ENCODE measurements around the gene MPHOSPH9.

Gene MPHOSPH9, protein sequence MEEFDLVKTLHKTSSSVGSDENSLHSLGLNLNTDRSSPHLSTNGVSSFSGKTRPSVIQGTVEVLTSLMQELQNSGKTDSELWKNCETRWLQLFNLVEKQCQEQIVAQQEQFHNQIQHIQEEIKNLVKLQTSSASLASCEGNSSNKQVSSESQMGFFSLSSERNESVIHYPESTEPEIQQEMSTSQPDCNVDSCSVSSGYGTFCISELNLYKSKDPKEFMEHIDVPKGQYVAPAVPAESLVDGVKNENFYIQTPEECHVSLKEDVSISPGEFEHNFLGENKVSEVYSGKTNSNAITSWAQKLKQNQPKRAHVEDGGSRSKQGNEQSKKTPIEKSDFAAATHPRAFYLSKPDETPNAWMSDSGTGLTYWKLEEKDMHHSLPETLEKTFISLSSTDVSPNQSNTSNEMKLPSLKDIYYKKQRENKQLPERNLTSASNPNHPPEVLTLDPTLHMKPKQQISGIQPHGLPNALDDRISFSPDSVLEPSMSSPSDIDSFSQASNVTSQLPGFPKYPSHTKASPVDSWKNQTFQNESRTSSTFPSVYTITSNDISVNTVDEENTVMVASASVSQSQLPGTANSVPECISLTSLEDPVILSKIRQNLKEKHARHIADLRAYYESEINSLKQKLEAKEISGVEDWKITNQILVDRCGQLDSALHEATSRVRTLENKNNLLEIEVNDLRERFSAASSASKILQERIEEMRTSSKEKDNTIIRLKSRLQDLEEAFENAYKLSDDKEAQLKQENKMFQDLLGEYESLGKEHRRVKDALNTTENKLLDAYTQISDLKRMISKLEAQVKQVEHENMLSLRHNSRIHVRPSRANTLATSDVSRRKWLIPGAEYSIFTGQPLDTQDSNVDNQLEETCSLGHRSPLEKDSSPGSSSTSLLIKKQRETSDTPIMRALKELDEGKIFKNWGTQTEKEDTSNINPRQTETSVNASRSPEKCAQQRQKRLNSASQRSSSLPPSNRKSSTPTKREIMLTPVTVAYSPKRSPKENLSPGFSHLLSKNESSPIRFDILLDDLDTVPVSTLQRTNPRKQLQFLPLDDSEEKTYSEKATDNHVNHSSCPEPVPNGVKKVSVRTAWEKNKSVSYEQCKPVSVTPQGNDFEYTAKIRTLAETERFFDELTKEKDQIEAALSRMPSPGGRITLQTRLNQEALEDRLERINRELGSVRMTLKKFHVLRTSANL

DNA sequence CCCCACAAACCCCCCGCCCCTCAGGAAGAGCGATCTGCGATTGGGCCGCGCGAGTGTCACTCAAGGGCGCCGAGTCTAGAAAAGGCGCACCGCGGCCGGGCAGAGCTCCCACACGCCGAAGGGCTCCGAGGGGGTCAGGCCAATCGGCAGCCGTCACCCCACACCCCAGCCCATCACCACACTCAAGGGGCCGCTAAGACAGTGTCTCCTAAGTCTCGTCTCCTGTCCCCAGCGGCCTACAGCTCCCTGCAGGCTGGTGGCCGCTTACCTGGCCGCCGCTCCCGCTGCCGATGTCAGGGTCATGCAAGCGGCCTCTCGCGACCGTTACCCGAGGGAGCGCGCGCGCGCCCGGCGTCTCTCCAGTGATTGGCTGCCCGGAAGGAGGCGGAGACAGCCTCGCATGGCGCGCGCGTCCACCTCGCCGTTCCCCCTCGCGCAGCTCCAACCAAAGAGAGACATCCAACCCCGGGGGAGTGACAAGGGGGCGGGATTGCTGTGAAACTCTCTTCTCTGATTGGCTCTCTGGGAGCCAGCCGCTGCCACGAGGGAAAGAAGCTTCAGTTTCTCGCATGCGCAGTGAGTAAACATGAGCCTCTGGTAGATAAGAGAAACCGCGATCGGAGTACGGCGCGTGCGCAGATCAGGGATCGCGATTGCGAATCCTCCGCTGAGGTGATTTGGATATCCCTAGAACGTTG, at the start of gene MPHOSPH9, which contains the start of gene MTRFR:
Gene MPHOSPH9, minus strand, starts transcription at position 335 of the 698 bp plus-strand sequence. CDS start 2,777 bp downstream, outside the sequence.
Gene MTRFR, plus strand, starts transcription at position 630 of the 698 bp plus-strand sequence. CDS start 20,239 bp downstream, outside the sequence.
- peak; percentile 100 for DNase-seq

DNA sequence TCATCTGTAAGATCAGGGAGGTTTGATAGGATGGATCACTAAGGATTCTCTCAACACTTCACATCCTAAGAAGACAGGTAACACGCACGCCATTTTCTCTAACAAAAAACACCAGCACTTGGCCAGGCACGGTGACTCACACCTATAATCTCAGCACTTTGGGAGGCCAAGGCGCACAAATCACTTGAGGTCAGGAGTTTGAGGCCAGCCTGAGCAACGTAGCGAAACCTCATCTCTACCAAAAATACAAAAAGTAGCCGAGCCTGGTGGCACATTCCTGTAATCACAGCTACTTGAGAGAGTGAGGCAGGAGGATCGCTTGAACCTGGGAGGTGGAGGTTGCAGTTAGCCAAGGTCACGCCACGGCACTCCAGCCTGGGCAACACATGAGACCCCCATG, 49.2 kb upstream of the MPHOSPH9 start:
- no peak for DNase-seq

DNA sequence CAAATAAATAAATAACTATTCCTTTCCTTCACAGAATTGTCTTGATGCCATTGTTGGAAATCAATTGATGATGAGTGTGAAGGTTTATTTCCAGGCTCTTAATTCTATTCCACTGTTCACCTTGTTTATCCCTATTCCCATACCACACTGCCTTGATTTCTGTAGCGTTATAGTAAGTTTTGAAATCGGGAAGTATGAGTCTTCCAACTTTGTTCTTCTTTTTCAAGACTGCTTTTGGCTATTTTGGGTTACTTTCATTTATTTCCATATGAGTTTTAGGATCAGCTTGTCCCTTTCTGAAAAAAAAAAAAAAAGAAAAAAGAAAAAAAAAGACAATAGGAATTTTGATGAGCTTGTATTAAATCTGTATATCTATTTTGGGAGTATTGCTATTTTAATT, 48.0 kb upstream of the MPHOSPH9 start:
- no peak for DNase-seq

- DNase-seq = no peak
Measured at GRCh38 chr12:123278101-123278627, 45.2 kb upstream of the MPHOSPH9 start.

DNA sequence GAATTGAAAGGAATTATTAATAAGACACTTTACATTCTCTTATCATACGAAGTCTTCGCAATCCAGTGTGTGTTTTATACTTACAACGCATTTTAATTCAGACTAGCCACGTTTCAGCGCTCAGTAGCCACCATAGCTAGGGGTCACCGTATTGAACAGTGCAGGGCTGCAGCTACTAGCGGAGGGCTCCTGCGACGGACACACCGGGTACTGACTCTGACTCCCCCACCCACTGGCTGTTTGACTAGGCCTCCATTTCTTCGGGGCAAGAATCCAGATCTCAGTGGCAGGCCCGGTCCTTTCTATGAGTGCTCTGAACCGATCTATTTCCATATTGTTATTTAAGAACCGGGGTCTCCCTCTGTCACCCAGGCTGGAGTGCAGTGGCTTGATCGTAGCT, 40.2 kb upstream of the MPHOSPH9 start:
- DNase-seq = no peak

- peak; percentile 8 for DNase-seq
Measured at GRCh38 chr12:123271001-123271668, 38.2 kb upstream of the MPHOSPH9 start.

DNA sequence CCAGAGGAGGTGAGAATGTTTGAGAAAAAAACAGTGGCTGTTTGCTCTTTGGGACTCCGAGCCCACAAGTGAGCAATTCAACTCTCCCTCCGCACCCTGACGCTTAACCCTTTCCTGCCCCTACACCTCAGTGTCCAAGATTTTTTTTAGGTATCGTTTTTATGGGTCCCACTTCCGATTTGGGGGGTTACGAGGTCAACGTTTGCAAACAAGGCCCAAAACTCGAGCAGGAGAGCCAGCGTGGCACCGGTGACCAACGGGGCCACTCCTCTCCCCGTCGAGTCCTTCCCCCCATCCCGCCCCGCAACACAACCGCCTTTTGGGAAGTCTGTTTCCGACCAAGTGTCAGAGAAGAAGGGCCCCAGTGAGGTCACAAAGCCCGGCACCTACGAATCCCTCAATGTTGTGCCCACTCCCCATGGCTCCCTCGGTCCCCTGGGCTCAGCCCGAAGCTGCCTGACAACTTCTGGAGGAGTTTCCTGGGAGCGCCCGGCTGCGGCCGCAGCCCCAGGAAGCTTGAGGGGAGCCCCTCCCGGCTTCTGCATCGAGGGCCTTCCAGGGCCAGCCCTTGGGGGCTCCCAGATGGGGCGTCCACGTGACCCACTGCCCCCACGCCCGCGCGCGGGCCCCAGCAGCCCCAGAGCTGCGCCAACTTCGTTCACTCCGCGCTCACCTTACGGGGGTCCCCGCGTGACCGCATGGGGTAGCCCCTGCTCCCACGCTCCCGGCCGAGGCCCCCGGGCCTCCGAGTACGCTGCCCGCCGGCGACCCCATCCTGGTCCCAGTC, 37.5 kb upstream of the MPHOSPH9 start:
- DNase-seq = no peak

DNA sequence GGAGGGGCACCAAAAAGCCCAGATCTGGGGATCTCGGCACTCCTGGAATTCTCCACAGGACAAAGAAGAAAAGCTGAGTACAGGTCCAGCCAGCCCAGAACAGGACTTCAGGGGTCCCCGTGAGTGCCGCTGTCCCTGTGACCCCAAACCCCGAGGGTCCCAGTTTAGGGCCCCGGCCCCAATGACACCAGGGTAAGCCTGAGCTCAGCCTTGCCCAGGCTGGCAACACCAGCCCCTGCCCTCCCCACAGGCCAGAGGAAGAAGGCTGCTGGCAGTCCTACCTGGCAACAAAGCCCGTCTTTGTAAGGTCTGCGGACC, 36.9 kb upstream of the MPHOSPH9 start:
- DNase-seq = no peak

DNA sequence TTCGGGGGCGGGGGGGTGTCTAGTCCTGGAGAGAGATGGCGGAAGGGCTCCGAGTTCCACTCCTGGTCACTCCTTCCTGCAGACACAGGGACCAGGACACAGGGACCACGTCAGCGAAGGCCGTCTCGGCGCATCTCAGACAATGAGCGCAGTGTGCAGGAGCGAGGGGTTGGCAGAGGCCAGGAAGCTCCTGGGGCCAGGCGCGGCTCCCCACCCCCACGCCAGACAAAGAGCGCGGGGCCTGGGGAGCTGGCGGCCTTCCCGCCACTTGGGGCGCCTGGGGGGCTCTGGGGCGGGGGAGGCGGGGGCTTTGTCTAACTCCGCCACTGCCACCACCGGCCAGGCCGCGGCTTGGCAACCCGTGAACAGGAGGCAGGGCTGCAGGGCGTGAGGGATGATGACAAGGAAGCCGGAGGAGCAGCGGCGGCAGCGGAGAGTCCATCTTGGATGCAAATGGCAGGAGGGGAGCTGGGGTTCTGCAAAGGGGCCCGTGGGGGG, 36.5 kb upstream of the MPHOSPH9 start:
- DNase-seq = peak; percentile 91

- no peak for DNase-seq
Measured at GRCh38 chr12:123268850-123269249, 35.9 kb upstream of the MPHOSPH9 start.

DNA sequence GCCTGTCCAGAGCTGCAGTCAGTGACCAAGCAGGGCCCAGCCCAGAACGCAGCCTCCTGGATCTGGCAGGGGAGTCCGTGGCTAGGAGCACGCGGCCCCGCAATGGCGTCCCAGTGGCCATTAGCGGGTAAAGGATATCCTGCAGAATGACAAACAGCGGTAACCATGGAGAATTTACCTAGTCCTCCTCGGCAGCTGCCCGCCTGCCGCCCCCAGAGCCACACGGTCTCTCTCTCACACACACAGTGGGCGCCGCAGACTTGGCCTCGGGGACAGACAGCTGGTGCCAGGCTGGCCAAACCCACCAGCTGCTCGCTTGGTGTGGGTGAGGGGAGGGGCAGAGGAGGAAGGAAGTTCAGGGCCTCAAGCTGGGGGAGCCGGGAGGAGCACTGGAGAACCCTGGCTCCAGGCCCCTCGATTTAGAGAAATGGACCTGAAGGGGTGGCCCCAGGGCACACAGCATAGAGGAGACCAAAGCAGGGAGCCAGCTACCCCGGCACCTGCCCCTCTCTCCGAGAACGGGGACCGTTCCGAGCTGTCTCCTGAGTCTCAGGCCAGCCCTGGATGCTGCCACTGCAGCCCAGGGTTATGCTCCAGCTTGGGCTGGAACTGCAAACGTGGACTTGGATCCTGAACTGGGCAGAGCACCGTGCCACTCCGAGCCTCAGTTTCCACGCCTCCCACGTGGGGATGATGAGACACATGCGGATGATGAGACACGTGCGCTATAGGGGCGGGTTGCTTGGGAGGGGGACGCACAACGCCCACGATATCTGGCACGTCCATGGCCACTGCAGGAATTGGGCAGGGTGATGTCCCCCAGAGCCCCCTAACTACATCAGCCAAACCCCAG, 35.3 kb upstream of the MPHOSPH9 start:
- peak; percentile 77 for DNase-seq

DNA sequence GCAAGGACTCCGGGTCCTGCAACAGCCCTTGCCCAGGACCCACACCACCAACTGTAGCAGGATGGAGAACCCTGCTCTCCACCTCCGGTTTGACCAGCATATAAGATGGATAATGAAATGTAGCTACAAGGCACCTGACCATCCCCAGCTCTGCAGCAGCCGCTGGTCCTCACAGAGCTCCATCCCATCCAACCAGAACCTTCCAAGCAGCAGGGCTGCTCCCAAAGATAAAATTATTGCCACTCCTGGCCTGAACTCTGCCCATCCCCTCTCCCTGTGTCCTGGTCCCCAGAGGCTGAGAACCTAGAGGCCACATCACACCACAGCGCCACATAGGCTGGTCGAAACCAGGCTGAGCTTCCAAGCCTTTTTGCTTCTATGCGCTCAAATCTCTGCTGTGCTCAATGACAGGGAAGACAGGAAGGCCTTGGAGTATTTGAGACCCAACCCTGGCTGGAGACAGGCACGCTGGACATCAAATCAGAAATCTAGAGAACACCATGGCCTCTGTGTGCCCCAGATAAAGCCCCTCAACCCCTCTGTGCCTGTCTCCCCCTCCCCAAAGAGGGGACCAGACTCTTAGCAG, 34.5 kb upstream of the MPHOSPH9 start:
- DNase-seq = no peak

GRCh38 chr12:123266679-123267277, 33.8 kb upstream of the MPHOSPH9 start:
- no peak for DNase-seq

- no peak for DNase-seq
Measured at GRCh38 chr12:123265851-123266678, 33.1 kb upstream of the MPHOSPH9 start.

- DNase-seq = no peak
Measured at GRCh38 chr12:123264642-123265041, 31.7 kb upstream of the MPHOSPH9 start.

- no peak for DNase-seq
Measured at GRCh38 chr12:123263196-123263817, 30.4 kb upstream of the MPHOSPH9 start.

- no peak for DNase-seq
Measured at GRCh38 chr12:123261196-123261595, 28.3 kb upstream of the MPHOSPH9 start.
